NCI-H82 treated with DMSO at 0.1 percent for 48 hours (cell line): ENCODE results near the gene COX14.
A peak's percentile ranks its signal among the peaks of the same experiment; 100 is the strongest.

Source experiments
- DNase-seq: peaks from one replicate; lab custom pipeline; 2025; ENCODE audit not compliant: unreplicated experiment; lab: John Stamatoyannopoulos, UW

The COX14 gene

DNA sequence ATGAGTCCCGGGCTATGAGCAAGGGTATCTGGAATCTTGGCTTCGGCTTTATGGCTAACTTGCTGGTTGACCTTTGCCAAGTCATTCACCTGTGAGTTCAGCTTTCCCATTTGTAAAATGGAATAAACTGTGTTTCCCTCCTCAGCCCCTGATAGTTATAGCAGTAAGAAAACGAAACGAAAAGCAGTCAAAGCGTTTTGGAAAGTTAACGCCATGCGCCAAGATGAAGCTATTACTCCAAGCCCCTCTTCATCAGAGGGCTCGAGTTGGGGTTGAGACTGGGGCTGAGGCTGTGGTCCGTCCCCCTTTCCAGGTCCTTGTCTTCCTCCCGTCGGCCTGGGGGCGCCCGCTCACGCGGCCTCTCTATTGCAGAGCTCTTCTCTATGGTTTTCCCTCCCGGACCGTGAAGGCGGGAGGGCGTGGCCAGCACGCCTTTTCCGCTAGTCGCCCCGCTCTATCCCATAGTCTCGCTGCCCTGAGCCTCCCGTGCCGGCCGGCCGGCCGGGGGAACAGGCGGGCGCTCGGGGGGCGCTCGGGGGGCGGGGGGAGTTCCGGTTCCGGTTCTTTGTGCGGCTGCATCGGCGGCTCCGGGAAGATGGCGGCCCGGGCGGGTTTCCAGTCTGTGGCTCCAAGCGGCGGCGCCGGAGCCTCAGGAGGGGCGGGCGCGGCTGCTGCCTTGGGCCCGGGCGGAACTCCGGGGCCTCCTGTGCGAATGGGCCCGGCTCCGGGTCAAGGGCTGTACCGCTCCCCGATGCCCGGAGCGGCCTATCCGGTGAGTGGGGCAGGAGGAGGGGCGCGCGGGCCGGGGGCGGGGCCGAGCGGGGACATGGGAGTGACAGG, 27.0 kb upstream of the COX14 start, which contains the start of gene SMARCD1:
Gene SMARCD1, plus strand, starts transcription at position 568 of the 840 bp plus-strand sequence. Its CDS starts 28 bp downstream, at position 596.
- peak; percentile 91 for DNase-seq

DNA sequence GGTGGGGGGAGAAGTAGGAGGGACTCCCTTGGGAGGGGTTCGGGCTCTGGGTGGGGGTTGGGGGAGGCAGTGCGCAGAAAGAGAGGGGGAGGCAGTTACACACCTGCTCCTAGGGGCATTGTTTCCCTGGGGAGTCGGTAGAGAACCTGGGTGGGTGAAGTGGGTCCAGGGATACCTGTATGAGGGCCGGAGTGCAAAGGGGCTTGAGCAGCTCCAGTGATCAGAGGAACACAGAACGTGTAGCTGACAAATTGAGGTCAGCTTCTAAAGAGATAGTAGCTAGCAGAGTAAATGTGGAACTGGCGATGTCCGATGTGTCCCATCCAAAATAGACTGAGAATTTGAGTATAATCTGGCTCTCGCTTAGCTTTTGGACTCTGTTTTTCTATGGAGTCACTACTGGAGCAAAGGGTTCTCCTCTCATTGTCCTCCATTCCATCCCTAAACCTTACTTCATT, 26.4 kb upstream of the COX14 start:
- DNase-seq = peak; percentile 48

DNA sequence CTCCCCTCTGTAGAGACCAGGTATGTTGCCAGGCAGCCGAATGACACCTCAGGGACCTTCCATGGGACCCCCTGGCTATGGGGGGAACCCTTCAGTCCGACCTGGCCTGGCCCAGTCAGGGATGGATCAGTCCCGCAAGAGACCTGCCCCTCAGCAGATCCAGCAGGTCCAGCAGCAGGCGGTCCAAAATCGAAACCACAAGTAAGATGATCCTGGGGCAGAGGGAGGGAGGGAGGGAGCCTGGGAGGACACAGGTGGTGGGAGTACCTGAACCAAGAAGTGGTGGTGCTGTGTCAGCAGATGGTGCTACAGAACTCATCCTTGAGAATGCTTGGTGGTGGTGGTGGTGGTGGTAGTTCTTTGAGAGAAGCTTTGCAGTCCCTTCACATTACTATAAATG, 25.9 kb upstream of the COX14 start:
- no peak for DNase-seq

DNA sequence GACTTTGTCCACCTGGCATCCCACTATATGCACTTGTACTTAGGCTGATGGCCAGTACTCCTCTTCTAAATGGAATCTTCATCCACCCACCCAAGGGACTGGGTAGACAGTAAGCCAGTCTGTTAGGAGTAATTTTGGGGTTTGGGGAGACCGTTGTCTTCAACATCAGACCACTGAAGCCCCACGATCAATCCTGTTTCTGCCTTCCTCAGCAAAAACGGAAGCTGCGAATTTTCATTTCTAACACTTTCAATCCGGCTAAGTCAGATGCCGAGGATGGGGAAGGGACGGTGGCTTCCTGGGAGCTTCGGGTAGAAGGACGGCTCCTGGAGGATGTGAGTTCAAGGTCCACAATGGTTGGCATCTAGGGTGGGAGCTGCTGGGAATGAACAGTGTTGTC, 24.9 kb upstream of the COX14 start:
- no peak for DNase-seq

DNA sequence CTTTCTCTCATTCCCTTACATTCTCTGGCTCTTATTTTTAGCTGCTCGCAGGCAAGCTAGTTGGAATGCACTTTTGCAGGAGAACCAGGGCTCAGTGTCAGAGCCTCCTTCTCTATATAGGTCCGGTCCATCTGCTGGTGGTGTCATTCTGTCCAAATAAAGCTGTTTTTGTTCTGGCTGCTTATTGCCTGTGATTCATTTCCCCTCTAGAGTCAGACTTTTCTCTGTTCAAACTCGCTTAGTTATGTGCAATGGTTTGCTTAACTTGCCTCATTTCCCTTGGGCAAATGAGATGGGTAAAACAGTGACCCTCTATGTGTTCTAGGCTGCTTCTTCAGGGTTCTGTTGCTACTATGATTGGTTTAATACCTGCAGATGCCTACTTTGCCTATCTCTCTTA, 24.0 kb upstream of the COX14 start:
- DNase-seq = no peak

DNA sequence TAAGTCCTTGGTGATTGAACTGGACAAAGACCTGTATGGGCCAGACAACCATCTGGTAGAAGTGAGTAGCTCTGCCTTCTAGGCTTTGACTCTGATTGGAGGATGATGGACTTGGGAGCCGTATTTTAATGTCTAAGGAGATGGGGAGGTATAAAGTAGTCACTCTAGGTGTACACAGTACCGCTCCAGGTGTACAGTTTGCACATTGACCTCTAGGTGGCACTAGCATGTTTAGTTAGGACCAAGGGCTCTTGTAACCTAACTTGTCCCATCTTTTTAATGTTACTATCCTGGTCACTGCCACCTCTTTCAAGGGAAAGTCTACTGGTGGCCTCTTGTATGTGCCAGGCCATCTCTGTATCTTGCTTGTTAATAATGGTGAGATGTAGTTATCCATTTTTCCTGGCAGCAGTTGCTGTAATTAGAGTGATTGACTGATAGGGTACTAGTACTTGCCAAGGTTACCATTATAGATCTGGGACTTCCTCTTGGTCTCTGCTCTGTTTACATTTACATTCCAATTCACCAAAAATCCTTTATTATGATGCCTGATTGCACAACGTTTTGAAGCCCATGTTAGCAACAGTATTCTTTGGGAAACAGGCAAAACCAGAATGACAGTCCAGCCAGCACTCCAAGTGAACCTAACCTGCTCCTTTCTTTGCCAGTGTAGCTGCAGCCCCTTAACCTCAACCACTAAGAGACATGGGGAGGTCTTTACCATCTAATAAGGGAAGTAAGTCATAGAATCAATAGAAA, 23.3 kb upstream of the COX14 start:
- peak; percentile 44 for DNase-seq

DNA sequence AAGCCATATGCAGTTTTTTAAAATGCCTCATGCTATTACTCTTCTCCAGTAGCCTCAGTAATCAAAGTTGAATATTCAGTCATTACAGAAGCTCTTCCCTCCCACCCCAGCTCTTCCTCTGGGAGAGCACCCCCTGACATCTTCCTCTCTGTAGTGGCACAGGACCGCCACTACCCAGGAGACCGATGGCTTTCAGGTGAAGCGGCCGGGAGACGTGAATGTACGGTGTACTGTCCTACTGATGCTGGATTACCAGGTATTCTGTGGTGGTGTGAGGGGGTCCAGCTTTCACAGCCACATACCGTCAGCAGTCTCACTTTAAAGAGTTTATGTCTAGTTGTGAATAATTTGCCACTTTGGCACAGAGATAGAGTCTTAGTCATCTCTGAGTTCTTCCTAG, 22.3 kb upstream of the COX14 start:
- no peak for DNase-seq

DNA sequence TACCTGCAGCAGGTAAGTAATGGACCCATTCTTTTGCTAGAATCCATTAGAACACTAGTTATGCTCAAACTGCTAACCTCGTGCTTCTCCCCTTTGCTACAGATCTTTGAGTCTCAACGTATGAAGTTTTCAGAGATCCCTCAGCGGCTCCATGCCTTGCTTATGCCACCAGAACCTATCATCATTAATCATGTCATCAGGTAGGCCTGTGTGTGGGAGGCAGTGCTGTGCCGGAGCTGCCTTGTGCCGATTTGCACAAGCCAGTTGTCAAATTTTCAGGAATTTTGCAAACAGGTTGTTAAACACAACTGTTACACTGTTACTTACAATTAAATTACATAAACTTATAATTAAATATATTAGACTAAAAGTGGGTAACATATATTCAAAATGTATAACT, 21.6 kb upstream of the COX14 start:
- no peak for DNase-seq

DNA sequence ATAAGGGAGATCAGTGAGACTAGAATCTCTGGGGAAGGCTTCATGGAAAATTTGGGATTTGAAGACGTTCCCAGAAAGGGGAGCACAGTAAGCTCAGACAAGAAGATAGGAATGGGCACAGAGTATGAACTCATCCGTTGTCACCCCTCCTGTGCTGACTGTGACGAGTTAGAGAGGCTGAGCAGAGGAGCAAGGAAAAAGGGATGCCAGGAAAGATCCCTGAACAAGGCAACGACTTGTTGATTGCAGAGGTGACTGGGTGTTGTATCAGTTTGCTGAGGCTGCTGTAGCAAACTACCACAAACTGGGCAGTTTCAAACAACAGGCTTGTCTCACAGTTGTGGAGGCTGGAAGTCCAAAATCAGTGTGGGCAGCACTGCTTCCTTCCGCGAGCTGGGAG, 14.1 kb upstream of the COX14 start:
- DNase-seq = no peak

DNA sequence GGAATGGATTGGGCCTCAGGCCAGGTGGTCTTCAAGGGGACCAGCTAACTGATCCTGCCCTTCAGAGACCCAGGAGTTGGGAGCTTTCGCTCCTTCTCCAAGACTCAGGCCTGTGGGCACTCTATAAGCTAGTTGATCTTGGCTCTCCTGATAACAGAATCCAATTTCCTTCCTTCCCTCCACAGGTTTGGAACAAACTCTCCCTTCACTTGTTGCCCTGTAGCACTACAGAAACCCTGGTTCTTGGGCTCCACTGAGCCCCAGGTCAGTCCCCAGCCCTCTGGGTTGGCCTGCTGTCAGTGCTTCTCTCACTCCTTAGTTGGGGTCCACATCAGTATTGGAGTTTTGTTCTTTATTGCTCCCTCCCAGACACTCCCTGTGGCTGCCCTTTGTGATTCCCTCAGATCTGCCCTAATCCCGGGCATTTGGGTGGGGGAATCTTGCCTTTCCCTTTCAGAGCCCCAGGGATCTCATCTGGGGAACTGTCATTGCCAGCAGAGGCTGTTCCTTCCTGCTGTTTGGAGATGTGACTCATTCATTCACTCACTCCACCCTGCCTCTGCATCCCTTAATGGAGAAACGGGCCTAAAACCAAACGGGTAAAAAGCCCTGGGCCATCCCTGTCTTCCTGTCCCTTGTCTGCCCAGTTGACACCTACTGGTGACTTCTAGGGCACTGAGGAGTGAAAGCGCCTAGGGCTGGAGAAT, 12.6 kb upstream of the COX14 start:
- no peak for DNase-seq

DNA sequence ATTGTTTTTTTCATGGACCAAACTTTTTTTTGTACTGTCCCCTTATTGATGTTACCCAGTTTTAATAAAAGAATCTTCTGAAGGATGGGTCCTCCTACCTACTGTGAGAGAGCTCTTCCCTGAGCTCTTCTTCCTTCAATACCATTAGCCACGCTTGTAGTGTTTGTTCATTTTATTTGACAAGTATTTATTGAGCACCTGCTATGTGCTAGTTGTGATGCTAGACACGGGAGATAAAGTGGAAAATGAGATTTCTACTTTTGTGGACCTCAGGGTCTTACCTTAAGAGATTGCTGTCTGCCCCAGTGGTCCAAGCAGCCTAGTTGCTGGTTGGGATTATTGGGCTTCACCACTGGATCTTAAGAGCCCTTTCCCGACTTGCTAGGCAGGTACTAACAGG, 11.5 kb upstream of the COX14 start:
- no peak for DNase-seq

DNA sequence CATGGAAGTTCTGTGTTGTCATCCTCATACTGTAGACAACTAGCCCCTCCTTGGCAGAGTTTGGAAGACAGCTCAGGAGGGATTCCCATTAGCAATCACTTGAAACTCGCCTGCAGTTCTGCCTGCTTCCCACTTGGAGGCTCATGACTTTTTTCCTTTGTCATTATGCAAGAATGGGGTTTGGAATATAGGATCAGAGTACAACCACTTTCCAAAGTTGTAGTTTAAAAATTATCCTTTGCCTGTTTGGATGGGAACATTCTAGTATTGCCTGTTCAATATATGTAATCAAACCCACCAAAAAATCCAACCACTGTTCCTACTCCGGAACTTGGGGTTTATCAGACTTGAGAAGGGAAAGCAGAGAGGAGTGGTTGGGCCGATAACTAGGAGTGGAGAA, 10.4 kb upstream of the COX14 start:
- DNase-seq = peak; percentile 30

DNA sequence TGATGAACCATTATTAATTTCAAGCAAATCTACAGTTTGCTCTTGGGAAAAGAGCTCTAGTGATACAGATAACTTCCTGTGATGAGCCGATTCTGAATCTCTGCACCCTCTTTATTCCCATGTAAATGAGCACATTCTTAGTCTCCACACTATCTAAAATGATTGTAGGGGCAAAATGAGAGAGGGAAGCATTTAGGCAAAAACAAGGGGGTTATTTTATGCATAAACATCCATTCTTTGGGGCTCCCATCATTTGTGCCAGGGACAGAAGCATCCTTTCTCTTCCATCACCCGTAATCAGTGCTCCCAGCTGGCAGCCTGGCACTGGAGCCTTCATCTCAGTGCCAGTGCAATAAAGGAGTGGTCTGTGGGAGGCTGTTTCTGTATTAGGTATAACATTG, 9.9 kb upstream of the COX14 start:
- no peak for DNase-seq

DNA sequence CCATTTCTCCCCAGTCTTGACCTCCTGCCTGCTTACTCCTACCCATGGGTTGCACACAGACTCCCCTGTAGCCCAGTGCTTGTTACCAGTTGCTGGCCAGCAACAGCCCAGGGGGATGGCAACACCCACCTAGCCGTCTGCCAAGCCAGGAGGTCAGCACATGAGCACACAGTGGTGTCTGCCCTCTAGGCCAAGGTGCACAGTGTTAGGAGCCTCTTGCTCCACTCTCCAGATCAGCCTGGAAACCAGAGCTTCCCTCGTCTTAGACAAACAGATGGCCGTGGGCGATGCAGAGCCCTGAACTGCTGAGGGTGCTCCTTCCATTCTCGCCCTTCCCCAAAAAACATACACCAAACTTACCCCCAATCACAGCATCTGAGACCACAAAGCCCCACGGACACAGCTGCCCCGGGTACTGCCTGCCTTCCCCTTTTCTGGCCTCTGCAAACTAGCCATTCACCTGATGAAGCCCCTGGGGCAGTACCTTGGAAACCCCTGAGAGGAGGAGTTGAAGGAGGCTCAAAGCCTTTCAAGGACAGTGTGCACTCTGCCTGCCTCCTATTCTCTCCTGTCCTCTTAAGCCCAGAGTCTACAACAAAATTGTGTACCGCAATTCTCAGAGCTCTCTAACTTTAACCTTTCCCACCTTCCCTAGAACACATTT, 9.3 kb upstream of the COX14 start:
- no peak for DNase-seq

DNA sequence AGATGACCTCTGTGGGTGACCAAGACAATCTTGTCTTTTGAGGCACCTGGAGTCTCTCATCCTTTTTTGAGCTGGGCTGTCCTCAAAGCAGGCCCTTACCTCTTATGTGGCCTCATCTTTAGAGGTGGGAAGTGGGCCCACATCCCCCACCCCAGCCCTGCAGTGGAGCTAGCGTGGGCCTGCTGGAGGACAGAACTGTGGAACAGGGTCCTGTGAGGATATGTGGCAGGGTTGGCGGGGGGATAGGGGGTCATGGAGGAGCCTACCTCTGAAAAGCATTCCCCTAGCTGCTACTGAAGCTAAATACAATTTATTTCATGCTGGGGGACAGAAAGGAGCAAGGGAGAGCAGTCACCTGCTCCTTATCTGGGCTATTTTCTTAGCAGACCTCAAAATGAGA, 8.7 kb upstream of the COX14 start:
- DNase-seq = no peak

DNA sequence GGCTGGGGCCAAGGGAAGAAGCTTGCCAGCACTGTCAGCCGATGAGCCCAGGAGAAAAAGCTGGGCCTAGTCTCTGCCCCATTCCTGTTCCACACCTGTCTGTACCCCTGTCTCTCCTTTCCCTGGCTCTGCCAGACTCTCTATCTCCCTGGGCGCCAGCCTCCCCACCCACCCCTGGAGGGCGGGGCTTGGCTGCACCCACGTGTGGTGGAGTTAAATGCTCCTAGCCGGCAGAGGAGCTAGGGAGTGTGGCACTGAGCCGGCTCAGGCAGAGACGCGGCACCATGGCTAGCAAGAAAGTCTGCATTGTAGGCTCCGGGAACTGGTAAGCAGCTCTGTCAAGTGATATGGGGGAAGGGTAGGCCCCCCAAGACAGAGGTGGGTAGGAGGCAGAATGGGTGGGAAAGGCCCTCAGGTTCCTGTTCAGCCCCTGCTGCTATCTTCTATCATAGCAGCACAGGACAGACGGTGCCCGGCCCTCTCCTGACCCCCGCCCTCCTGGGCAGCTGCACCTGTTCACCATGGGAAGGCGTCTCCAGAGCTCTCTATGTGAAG, 8.2 kb upstream of the COX14 start, which contains the start of gene GPD1:
Gene GPD1, plus strand, starts transcription at position 242 of the 555 bp plus-strand sequence. Its CDS starts 43 bp downstream, at position 285.
- no peak for DNase-seq

DNA sequence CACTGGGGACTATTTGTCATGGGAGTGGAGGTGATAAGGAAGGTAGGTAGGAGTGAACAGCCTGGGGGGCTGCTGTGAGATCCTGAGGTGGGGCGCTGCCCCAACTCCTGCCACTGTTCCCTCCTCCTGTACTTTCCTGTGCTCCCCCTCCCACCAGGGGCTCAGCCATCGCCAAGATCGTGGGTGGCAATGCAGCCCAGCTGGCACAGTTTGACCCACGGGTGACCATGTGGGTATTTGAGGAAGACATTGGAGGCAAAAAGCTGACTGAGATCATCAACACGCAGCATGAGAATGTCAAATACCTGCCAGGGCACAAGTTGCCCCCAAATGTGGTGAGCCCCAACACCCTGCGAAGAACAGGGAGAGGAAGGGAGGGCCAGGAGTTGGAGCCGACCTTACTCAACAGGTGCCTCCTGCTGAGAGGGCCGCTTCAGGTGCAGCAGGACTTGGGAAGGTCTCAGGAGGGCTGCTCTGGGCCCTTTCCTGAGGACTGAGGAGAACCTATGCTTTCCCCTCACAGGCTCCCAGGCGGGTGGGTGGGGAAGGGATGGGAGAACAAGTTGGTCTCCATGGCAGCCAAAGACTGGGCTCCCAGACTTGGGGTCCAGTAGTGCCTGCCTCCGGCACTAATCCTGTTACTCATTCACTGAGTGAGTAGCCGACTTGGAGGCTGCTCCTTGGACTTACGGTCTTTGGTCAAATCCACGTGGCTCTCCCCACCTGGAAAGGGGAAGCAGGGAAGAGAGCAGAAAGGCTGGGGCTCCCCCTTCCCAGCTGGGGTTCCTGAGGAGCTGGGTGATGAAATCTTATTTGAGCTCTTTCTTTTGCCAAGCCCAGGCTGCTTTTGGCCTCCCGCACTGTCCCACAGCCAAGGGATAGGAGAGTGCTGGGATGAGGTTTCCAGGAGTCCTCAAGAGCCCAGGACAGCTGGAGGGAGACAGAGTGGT, 7.3 kb upstream of the COX14 start:
- DNase-seq = no peak

DNA sequence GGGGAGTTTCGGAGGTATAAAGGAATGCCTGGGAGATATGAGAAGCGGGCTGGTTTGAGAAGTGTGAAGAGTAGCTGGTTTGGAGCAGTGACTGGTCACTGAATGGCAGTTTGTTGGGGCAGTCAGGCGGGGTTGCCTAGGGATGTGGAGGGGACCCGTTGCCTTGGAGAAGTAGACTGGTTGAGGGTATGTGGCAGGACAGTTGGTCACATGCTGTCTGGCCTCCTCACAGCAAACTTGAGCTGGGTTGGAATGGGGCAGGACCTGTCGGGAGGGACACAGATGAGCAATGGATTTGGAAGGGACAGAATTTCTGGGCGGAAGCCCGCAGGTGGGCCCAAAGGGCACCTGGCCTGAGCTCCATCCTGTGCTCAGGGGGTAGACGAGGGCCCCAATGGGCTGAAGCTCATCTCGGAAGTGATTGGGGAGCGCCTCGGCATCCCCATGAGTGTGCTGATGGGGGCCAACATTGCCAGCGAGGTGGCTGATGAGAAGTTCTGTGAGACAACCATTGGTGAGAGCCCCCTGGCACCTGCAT, 6.1 kb upstream of the COX14 start:
- DNase-seq = no peak

DNA sequence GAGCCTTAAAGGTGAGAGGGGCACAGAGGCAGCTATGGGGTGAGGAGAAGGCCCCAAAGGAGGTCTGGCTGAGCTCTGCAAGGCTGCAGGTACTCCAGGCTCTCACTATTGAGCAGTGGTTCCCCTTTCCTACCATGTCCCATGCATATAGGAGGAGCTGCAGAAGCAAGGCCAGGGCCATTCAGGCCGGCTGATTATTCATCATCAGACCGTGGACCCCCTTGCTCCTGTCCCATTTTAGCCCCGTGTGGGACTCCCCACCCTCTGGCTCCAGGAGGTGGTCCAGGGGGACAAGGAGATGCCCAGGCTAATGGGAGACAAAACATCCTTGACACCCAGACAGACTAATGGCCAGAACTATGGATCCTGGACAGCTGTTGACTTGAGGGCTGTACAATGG, 5.1 kb upstream of the COX14 start:
- DNase-seq = no peak
